ENCODE measurements around the gene NKD2.

Gene NKD2

GRCh38 chr5:1087428-1087827 is 78.8 kb downstream of the NKD2 start:
- no peak for DNase-seq (ENCODE audit: low read depth, low spot score)

GRCh38 chr5:1088031-1088430 is 79.4 kb downstream of the NKD2 start:
- no peak for DNase-seq (ENCODE audit: low read depth, low spot score)

Data from astrocyte of the hippocampus (primary cell).